Endothelial cell of umbilical vein (primary cell): ENCODE results near the gene METTL9. TPM values are rescaled to one million over a fixed set of nuclear protein-coding genes. Genes with fewer than 3 reads are reported as not detected.
"Not testable (repeated sequence)": the region's sequence is repeated elsewhere in the genome, so short reads cannot be mapped to it uniquely, and the experiment has no call there.

Experiments used
- BruUV-seq: library from RNA; stranded (reverse); fragments of 400-500 nt; replicated peaks from 2 replicates; lab custom pipeline; 2021; lab: Mats Ljungman, UMichigan
- CTCF ChIA-PET: fragments of 300-600, 350-600 bp; sonication (Branson Sonifier 250); formaldehyde crosslinking; loops from one replicate; lab custom pipeline; 2021; ENCODE audit warnings: antibody characterized with exemption, inconsistent platforms; lab: Charles Lee
- POLR2A ChIA-PET: fragments of 300-600, 350-600 bp; sonication (Branson Sonifier 250); formaldehyde crosslinking; loops from one replicate; lab custom pipeline; 2021; ENCODE audit warnings: antibody characterized with exemption, inconsistent platforms; lab: Charles Lee
- DNase-seq: peaks from one replicate; pipeline ENCODE4 v3.0.0-alpha.2; 2011; ENCODE audit warnings: low read depth, low spot score
- FAIRE-seq: peaks from 2 replicates; lab custom pipeline; 2011; peaks lifted over from hg19 to GRCh38; lab: Jason Lieb, UNC
- H2AFZ ChIP-seq: 2 replicates; pipeline ENCODE4 v1.6.0; 2012; ENCODE audit warnings: low read depth, low read length, control low read depth, inconsistent platforms
- H3K27ac ChIP-seq: 2 replicates; pipeline ENCODE4 v1.5.1; 2011; ENCODE audit warnings: low read depth, mild to moderate bottlenecking, control low read depth, low read length, moderate library complexity; ENCODE audit not compliant: insufficient read depth
- H3K27me3 ChIP-seq, 2 experiments: 2 replicates each; pipeline versions ENCODE4 v1.6.0 to v1.6.1; 2011; ENCODE audit warnings: low read length in 2 of 2, mixed read lengths in 1 of 2; ENCODE audit not compliant: control insufficient read depth in 2 of 2, insufficient read depth in 2 of 2
- H3K36me3 ChIP-seq, 2 experiments: 2 replicates in 1 of 2; 3 replicates in 1 of 2; pipeline ENCODE4 v1.5.1; 2011; ENCODE audit warnings: low read length in 2 of 2, mild to moderate bottlenecking in 1 of 2, moderate library complexity in 1 of 2; ENCODE audit not compliant: control insufficient read depth in 2 of 2, insufficient read depth in 2 of 2; ENCODE audit errors: extremely low read depth in 1 of 2
- H3K4me1 ChIP-seq: 3 replicates; pipeline ENCODE4 v1.5.1; 2011; ENCODE audit warnings: mild to moderate bottlenecking, low read length; ENCODE audit not compliant: control insufficient read depth, insufficient read depth; ENCODE audit errors: extremely low read depth
- H3K4me2 ChIP-seq: 2 replicates; pipeline ENCODE4 v1.6.1; 2011; ENCODE audit warnings: low read length, control low read depth, mixed read lengths; ENCODE audit not compliant: insufficient read depth
- H3K4me3 ChIP-seq, 3 experiments: fragments of 200-600 bp in 1 of 3; sonication (generic), shearing (Covaris generic) in 1 of 3; replicated peaks in 1 of 3; 2 replicates each; pipeline ENCODE4 v1.5.1; 2011 to 2016; ENCODE audit warnings: control low read depth in 3 of 3, low read length in 3 of 3, mild to moderate bottlenecking in 2 of 3, inconsistent platforms in 1 of 3, low read depth in 1 of 3, moderate library complexity in 1 of 3; ENCODE audit not compliant: insufficient read depth in 1 of 3
- H3K79me2 ChIP-seq: 2 replicates; pipeline ENCODE4 v1.6.0; 2012; ENCODE audit warnings: low read length, inconsistent platforms; ENCODE audit not compliant: control insufficient read depth, insufficient read depth
- H3K9ac ChIP-seq: replicated peaks from 2 replicates; pipeline ENCODE3; 2011; ENCODE audit warnings: low read length, control low read depth; ENCODE audit not compliant: insufficient read depth; ENCODE audit errors: extremely low read depth
- H3K9me1 ChIP-seq: replicated peaks from 3 replicates; pipeline ENCODE4 v1.6.0; 2011; ENCODE audit warnings: mild to moderate bottlenecking, low read length; ENCODE audit not compliant: control insufficient read depth, insufficient read depth; ENCODE audit errors: extremely low read depth
- H3K9me3 ChIP-seq: replicated peaks from 2 replicates; pipeline ENCODE4 v1.5.1; 2012; ENCODE audit warnings: low read length, inconsistent platforms; ENCODE audit not compliant: control insufficient read depth, insufficient read depth
- H4K20me1 ChIP-seq: replicated peaks from 2 replicates; pipeline ENCODE3; 2011; ENCODE audit warnings: mild to moderate bottlenecking, low read length; ENCODE audit not compliant: control insufficient read depth, insufficient read depth; ENCODE audit errors: extremely low read depth
- dilution Hi-C: fragments of 300-500 bp; cut with MboI; formaldehyde crosslinking; loops from one replicate; pipeline ENCODE4 v1.15.0; 2019; ENCODE audit warnings: low sequenced_read_pairs; ENCODE audit not compliant: extremely low pct_ligation_motif_present
- intact Hi-C: fragments of 100-400 bp; cut with micrococcal nuclease; formaldehyde crosslinking; loops from one replicate; pipeline ENCODE4 v1.10.0; 2022
- polyA plus RNA-seq, 4 experiments: library from polyadenylated mRNA; depleted of rRNA in 3 of 4; stranded (reverse) in 3 of 4; unstranded in 1 of 4; fragments of >200 nt; gene quantifications; 2 replicates each; pipeline versions ENCODE4 v1.2.1 to v1.2.3, GENCODE V29; 2011 to 2012; ENCODE audit warnings: missing spikeins in 1 of 4
- total RNA-seq: library from RNA; stranded (reverse); gene quantifications from 2 replicates; pipeline ENCODE4 v1.2.3, GENCODE V29; 2021

Gene METTL9
- total and polyA plus RNA-seq, 2 donors (not counting 3 experiments of a cell fraction or from before 2014, with no cell fraction given): 53.8 to 121 TPM

- DNase-seq, H3K4me2 ChIP-seq, H3K27me3 ChIP-seq, H3K4me3 ChIP-seq, CTCF ChIA-PET, H3K79me2 ChIP-seq, H3K9ac ChIP-seq, H3K36me3 ChIP-seq, POLR2A ChIA-PET, intact Hi-C loops, H3K9me3 ChIP-seq, H3K27ac ChIP-seq, FAIRE-seq, BruUV-seq, dilution Hi-C loops, H2AFZ ChIP-seq, H4K20me1 ChIP-seq, H3K9me1 ChIP-seq: not testable (repeated sequence)
- H3K4me1 ChIP-seq: peaks cover 14% of the 10 kb centered on the region
Observed at GRCh38 chr16:21630866-21631265, 31.5 kb downstream of the METTL9 start.

- dilution Hi-C loops, H3K79me2 ChIP-seq, H3K4me2 ChIP-seq, intact Hi-C loops, H3K36me3 ChIP-seq, H3K27ac ChIP-seq, H3K4me1 ChIP-seq, H3K9ac ChIP-seq, BruUV-seq, H3K4me3 ChIP-seq, H3K9me1 ChIP-seq, H2AFZ ChIP-seq, POLR2A ChIA-PET, CTCF ChIA-PET, H3K9me3 ChIP-seq, H3K27me3 ChIP-seq, H4K20me1 ChIP-seq, DNase-seq, FAIRE-seq: not testable (repeated sequence)
Observed at GRCh38 chr16:21631376-21631775, 32.0 kb downstream of the METTL9 start.

- H3K4me1 ChIP-seq, intact Hi-C loops, H3K4me2 ChIP-seq, BruUV-seq, H3K4me3 ChIP-seq, H3K27me3 ChIP-seq, H3K79me2 ChIP-seq, POLR2A ChIA-PET, H3K27ac ChIP-seq, dilution Hi-C loops, H3K9me3 ChIP-seq, DNase-seq, FAIRE-seq, H2AFZ ChIP-seq, H4K20me1 ChIP-seq, H3K36me3 ChIP-seq, H3K9me1 ChIP-seq, H3K9ac ChIP-seq: not testable (repeated sequence)
- CTCF ChIA-PET: interaction anchor here (1.1 to 1.9 kb wide), 2 partner anchors 14 to 21 kb away, joined by 3 to 6 read pairs; no protein-coding TSS in a partner anchor
Observed at GRCh38 chr16:21631951-21632575, 32.7 kb downstream of the METTL9 start.
